Right forelimb (tissue), 1 donor: ENCODE results near the gene BACE2.

Source experiments
- DNase-seq: peaks from one replicate; pipeline ENCODE4 v3.0.0-alpha.2; 2018

The BACE2 gene

DNA sequence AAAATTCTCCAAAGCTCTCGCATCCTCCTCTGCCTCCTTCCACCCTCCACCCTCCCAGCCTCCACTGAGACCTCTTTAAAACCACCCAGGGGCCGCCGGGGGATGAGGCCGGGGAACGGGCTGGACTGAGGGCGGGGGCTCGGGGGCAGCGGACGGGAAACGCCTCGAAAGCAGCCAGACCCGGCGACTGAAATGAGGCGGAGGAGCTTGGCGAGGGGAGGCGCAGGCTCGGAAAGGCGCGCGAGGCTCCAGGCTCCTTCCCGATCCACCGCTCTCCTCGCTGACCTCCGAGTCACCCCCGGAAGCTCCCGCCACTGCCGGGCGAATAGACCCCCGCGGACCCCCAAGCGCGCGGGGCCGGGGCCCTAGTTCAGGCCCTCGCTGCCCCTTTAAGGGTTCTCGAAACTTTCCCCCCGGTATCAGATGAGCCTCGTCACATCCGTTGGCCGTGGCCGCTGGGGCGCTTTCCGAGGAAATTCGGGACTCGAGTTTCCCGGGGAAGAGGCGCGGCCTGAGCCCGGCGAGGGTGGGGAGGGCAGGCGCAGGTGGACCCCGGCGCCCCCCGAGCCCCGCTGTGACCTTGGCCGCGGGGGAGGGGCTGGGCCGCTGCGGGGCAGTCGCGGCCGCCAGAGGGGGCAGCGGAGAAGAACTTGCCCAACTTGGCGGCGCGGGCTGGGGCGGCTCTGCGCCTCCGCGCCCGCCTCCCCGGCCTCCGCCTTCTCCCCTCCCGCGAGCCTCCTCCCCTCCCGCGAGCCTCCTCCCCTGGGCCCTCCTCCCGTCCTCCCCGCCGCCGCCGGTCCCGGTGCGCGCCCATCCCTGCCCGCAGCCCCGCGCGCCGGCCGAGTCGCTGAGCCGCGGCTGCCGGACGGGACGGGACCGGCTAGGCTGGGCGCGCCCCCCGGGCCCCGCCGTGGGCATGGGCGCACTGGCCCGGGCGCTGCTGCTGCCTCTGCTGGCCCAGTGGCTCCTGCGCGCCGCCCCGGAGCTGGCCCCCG lies at the start of gene BACE2:
TSS of gene BACE2 (plus strand) at position 813 of the 995 bp plus-strand sequence. CDS start at position 917, 104 bp downstream.
- peak; percentile 91 for DNase-seq

DNA sequence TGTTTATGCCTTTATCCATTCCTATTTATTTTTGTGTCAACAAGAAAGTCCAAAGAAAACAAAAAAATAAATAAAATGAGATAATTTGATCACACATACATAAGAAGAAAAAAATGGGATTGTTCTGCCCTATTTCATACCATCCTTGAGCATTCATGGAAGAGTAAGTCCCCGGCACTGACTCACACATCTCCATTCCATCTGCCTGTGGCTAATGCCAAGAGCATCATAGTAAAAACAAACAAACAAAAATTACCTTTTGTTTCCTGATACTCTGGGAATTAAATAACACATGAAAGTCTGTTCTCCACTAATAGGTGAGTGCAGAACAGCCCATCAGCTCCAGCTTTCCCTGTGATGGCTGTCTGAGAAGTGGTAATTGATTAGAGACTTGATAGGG lies 48.1 kb upstream of the BACE2 start:
- DNase-seq: no peak

- no peak for DNase-seq
Measured at GRCh38 chr21:41120997-41121396, 47.0 kb upstream of the BACE2 start.

DNA sequence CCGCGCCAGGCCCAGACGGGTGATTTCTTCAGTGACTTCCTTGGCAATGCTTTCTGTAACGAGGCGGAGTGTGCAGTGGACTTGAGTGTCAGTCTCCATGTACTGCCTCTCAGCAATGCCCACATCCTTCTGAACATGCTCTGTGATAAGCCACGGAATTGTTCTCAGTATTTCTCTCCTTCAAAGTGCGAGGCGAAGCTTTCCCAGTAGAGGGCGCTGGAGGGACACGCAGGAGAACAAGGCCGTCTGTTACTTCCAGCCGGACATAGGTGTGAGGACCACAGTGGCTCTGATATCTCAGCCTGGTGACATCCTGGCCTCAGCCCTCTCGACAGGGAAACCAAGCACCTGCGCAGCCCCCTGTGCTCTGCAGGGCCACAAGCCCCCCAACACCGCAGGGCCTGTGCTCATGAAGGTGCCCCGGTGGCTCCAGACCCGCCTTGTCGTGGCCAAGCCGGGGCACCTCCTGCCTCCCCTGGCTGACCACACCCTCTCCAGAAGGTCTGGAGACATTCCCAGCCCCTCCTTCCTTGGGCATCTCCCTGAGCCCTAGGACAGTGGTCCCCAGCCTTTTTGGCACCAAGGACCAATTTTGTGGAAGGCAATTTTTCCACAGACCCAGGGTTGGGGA lies 46.1 kb upstream of the BACE2 start:
- DNase-seq: peak; percentile 87

DNA sequence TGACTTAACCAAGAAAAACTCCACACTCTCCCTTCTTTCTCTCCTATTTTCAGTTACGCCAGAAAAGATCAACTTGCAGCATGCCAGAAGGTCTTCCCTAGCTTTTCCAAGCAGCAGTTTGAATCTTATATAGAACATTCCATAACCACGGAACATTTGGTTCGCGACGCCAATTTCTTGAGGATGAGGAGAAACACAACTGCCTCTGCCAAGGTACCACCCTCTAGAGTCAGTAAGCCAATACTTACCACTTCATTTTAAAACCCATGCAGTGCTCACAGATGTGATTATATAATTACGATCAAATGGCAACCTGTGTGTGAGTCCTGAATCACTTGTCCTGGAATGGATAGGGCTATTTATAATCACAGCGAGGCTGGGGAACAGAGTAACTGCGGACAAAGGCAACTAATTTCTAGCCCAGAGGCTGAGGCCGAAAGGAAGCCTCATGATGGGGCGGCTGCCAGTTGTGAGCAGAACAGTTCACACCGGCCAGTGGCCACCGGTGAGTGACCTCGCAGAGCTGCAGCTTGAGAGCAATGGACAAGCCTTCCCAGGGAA lies 43.2 kb upstream of the BACE2 start:
- DNase-seq: no peak

DNA sequence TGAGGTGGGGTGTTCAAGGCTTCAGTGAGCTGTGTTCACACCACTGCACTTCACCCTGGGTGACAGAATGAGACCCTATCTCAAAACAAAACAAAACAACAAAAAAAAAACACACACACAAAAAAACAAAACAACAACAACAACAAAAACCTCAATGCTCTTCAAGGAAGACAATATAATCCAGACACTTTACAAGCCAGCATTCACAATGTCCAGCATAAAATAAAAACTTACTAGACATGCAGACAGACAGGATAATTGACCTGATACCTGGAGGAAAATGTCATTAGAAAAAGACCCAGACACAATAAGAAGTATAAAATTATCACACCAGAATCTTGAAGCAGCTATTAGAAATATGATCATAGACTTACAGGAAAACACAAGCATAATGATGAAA lies 39.0 kb upstream of the BACE2 start:
- DNase-seq: no peak

DNA sequence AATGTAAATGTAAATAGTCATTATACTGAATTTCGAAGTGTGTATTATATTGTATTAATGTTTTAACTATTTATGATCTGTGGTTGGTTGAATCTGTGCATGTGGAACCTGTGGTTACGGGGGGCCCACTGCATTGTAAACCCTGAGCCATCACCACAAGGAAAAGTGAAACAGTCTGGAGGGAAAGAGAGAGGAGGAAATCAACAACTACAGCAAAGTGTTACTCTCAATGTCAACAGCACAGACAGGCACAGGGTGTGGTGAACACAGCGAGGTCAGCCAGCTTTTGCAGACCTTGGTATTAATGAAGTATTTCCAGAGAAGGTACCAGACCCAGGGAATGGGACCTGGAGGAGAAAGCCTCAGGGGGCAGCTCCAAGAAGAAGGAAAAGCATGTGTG lies 37.1 kb upstream of the BACE2 start:
- no peak for DNase-seq

DNA sequence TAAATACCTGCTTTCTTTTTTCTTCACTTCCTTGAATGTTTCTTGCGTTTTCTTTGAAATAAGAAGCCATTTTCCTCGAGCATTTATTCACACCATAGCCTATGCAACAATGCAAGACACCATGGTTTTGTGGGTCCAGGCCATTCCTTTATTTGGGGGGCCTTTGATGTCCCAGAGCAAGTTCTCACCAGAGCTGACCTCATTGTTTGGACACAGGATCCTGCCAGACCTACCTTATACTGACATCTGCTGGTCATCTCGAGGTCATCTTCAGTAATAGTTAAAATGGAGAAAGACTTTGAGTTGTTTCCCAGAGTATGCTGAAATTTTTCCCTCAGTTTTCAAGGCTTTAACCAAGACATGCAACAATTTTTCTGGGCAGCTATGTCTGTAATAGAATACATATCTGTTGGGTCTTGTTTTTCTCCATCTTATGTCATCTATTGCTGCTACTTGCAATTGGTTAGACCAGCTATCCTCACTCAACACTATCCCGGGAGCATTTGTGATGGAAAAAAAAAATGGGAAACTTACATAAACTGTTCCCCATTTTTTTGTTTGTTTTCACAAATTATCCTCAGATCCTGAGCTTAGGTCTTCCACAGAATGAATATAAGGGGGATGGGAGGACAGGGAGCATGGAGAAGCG lies 34.0 kb upstream of the BACE2 start:
- DNase-seq: no peak

DNA sequence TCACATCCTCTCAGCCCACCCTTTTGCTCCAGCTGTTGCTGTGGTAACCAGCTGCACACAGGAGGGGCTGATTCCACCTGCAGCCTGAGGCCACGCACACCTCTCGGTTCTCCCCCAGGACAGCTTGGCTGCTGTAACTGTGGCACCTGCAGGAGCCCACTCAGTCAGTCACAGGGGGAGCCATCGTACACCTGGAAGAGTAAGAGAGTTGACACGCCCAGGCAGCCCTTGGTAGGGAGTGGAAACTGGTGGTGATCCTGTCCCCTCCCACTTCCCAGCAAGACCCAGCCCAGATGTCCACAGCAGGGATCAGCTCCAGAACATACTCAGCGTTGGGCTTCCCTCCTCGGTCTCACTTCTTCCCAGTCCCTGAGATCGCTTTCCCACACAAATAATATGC lies 32.2 kb upstream of the BACE2 start:
- peak; percentile 55 for DNase-seq

DNA sequence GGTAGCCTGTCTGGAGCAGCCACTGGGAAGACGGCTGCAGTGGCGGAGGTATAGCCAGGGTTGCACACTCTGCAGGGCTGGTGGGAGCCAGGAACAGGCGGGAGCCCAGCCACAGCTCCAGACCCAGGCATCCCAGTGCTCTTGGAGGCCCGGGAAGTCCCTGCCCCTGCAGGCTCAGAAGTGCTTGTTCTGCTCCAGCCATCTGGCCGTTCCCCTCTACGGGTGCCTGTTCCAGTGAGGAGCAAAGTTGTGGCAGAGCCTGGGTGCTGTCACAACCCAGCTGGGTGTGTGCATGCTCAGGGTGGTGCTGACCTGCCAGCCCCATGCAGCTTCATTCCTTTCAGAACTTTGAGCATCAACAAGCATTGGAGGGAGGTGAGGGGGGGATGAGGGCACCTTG lies 31.7 kb upstream of the BACE2 start:
- no peak for DNase-seq

DNA sequence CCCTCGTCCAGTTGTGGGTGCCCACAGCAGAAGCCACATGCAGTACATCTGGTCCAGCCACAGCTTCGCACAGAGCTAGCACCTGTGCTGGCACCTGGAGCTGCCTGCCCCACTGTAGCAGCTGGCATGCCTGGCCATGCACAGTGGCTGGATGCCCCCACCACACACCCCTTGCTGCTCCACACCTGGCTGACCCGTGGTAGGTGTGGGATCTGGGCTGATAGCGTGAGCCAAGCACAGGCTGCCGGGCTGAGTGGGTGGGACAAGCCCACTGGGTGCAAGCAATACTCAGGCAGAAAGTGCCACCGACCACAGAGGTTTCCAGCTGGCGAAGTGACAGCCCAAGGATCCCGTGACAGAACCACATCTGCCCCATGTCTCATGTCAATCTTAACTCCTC lies 30.6 kb upstream of the BACE2 start:
- no peak for DNase-seq

DNA sequence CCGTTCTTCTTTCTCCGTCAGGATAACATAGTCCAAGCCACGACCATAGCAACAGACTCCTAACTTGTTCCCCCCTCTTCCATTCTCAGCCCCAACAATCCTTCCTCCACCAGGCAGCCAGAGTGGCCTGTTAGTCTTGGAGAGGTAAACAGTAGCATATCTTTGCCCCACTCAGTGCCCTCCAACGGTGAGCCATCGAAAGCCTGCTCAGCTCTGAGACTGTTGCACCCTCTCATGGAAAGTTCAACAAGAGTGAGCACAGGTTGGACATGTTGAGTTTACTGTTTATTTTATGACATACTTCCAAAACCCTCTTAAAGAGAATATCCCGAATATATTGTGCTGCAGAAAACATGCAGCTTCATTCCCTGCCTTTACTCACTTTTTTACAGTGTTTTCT lies 30.1 kb upstream of the BACE2 start:
- DNase-seq: no peak

- no peak for DNase-seq
Measured at GRCh38 chr21:41138711-41139110, 29.2 kb upstream of the BACE2 start.

DNA sequence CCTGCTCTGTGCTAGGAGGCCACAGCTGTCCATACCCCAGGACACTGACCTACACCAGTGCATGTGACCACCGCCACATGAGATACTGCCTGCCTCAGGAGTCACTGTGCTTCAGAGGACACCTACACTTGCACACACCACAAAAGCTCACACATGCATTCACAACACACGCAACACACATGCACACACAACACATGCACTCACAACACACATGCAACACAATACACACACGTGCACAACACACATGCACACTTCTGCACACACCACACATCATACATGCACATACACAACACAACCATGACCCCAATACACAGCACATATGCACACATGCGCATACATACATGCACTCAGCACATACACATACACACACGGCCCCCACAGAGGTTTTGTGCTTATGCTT lies 28.7 kb upstream of the BACE2 start:
- DNase-seq: no peak

GRCh38 chr21:41139951-41140350 lies 28.0 kb upstream of the BACE2 start:
- no peak for DNase-seq

- DNase-seq: no peak
Measured at GRCh38 chr21:41141031-41141457, 26.9 kb upstream of the BACE2 start.

DNA sequence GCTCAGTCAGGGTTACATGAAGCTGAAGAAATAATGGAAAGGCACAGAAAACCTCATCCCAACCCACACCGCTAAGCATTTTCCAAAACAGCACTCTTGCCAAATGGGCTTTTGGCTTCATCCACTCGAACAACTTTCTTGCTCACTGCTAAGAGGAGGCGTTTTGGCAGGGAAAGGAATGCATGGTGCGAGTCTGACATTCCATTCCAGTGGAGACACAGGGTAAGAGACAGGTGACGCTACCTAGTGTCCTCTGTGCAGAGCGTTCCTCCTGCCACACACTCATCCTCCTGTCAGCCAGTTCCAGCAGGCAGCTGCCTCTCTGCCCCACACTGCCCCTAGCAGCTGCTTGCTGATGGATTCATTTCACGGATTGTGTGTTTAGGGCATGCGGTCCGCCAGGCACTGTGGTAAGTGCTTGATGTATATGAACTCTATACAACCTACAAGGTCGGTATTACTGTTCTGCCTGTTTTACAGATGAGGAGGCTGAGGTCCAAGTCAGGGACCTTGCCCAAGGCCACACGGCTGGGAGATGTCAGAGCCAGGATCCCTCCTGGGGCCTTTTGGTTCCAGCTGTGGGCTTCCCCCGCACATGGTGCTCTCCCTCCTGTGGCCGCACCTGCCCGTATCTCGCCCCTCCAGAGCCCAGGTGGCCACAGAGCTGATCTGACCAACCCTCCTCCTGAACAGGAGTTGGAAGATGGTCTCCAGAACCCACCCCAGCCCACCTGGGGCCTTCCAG lies 25.7 kb upstream of the BACE2 start:
- peak; percentile 81 for DNase-seq

DNA sequence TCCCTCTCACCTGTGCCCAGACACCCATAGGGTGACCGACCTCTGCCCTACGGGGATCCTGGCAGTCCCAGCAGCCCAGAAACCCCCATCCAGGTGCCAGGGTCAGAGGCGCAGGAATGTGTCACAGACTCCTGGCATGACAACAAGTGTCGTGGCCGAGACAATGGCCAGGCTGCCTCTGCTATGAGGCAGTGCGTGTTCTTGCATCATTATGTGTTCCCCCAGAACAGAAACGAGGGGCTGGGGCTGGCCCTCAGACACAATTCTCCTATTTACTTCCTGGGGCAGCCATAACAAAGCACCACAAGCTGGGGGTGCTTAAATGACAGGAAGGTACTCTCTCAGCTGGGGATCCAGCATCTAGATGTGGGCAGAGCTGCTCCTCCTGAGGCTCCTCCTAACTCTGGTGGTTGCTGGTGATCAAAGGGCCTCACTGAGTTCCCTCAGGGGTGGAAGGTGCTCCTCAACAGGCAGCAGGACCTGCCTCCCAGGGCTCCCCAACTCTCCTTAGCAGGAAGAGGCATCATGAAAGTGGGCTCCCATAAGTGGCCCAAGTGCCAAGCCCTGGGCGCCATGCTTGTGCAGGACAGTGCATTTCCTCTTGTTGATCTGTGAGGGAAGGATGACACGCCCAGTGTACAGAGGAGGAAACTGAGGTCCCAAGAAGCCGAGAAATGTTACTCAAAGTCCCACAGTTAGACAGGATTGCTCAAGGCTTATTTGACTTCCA lies 24.2 kb upstream of the BACE2 start:
- DNase-seq: no peak

DNA sequence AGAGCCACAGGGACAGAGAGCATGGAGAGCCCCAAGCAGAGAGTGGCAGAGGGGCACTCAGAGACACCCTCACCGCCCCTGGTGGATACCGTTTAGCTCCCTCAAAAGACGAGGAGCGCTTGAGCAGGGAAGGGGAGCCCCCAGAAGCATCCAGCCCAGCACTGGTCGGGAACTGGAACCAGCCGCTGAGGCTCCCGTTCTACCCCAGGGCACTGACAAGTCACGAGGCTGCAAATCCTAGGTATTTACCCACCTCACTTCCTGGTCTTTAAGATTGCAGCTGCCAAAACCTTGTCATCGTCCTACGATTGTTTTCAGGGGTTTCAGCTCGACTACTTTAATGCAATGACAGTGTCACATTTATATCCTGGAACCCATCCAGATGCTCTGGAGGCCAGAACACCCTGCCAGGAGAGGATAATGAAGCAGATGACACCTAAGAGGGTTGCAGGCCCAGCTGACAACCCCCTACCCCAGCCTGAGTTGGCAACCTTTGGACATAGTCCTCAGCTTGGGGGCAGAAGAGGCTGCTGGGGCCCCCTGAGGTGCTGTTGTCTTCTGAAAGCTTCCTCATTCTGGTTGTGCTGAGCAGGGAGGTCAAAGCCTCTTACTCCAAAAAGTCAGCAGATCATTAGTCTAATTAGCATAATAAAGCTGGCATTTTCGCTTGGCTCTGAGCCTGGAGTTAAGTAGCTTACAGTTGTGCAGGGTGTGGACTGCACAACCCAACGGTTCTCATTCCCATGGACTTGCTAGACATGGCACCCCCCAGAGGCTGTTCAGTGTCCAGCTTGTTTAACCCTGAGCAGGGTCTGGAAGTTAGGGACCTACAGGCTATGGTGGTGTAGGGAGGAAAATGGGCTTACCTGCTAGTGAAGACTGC lies 20.6 kb upstream of the BACE2 start:
- no peak for DNase-seq

GRCh38 chr21:41147979-41148355 lies 20.0 kb upstream of the BACE2 start:
- DNase-seq: no peak

DNA sequence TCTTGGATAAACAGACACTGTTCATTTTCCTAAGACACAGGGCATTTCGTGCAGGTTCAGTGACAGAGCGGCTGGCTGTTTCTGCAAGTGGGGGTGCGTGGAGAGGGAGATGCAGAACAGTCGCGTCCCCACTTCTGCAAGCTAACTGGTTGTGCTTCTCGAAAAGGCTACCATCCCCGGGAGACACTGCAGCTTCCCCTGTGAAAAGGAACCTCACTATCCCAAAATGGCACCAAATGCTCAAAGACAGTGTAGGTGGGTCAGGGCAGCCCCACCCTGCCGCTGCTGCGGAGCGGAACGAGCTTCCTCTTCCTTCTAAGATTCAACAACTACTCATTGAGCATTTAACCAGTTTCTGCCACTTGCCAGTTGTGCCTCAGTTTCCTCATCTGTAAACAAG lies 19.2 kb upstream of the BACE2 start:
- no peak for DNase-seq
